GM19193 (cell line): ENCODE data around the gene VDAC2.

Source experiments
- POLR2A ChIP-seq: IDR thresholded peaks from 4 replicates; pipeline ENCODE4 v1.6.1; 2011; ENCODE audit not compliant: insufficient read depth, insufficient read length; ENCODE audit errors: extremely low read depth

The VDAC2 gene

DNA sequence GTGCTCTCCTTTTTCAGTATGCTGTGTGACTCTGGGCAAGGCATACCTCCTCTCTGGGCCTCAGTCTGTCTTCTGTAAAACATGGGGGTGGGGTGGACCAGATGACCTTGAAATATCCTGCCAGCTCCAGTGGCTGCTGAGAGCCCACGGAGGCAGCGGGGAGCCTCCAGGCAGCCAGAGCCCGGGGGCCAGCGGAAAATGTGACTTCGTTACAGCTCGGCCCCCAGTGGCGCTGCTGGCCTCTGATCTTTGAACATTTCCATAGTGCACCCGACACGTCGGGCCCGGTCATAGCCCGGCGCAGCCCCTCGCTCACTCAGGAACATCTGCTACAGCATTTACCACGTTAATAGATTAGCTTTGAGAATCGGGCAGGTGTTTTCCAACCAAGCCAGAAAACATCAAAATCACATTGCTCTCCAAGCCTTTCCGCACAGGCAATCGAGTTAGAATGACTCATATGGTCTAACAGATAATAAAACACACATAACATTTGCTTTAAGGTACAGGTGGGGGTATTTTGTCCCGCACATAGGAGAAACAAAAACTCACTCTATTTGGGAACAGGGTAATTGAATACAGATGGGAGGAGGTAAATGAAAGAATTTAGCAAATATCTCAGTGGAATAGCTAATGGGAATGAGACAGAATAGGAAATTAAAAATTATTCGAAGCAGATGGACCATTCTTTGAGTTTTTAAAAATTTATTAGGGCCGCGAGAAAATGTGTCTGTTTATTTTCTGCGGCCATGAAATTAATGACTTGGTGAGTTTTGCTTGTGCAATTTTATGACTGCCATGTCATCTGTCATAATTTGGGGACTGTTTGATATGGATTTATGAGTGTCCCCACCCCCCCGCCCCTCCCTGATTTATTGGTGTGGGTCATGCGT is 51.5 kb downstream of the VDAC2 start:
- TF ChIP-seq POLR2A, result no peak

DNA sequence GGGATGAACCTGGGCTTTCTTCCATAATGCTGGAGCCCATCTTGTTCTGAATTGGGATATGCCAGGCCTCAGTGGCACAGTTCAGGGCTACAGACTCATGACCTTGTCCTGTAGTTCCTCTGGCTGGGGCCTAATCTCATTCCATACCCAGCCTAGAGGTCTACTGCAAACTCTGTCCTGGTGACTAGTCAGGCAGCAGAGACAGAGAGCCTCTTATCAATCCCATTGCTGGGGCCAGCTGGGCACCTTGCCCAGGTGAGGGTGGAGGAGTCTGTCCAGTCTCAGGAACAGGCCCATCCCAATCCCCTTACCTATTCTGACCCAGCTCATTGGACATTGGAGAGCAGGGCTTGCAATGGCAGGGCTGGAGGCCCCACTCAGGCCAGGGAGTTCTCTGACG is 53.2 kb downstream of the VDAC2 start:
- TF ChIP-seq POLR2A, result no peak

DNA sequence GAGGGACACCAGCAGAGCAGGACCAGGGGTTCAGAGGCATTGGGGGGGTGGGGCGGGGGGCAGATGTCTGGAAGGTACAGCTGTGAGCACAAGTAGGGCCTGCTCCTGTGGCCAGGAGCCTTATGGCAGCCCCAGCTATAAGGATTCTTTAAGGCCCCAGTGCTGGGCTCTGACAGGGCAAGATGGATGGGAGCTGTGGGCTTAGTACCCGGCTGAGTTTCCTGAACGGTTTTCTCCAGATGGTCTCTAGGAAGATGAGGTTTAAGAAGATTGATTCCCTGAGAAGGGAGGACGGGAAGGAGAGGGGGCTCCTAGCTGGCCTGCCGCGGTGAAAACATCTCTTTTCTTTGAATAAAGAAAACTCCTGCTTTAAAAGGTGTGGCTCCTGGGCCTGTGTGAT is 55.3 kb downstream of the VDAC2 start:
- no peak for TF ChIP-seq POLR2A

DNA sequence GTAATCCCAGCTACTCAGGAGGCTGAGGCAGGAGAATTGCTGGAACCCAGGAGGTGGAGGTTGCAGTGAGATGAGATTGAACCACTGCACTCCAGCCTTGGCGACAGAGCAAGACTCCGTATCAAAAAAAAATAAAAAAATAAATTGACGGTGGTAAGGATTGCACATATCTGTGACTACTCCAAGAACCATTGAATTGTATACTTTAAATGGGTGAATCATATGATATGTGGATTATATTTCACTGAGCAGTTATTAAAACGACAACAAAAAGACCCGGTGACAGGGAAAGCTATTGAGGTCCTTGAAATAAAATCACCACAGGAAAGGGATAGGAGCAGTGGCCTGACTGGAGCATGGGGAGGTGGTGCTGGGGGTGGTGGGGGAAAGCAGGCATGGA is 56.3 kb downstream of the VDAC2 start:
- no peak for TF ChIP-seq POLR2A

DNA sequence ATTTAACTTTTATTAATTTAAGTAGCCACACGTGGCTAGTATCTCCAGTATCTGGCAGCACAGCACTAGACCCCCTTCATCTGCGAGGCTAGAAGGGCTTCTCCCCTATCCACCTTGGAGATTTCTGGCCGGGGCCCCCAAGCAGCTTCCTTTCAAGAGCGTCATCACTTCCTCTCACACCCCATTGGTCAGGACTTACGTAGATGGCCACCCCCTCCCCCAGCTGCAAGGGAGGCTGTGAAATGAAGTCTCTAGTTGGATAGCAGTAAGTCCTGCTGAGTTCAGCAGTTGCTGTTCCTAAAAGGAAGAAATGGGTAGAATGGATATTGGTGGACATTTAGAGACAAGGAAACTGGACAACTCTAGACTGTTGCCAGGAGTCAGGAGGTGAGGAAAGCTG is 59.0 kb downstream of the VDAC2 start:
- TF ChIP-seq POLR2A, result no peak

DNA sequence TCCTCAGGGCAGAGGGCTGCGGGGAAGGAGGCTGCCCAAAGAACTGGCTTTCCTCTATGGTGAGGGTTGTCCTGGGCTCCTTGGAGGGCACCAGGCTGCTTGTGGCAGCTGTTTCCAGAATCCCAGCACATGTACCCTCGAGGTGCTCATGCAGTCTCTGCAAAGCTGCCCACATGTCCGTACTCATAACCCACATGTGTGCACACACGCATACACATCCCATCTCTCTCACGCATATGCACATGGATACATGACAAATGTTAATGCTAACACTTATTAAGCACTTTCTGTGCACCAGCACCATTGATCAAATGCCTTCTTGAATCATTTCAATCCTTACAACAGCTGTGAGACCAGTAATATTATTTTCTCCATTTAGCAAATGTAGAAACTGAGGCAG is 61.5 kb downstream of the VDAC2 start:
- no peak for TF ChIP-seq POLR2A

DNA sequence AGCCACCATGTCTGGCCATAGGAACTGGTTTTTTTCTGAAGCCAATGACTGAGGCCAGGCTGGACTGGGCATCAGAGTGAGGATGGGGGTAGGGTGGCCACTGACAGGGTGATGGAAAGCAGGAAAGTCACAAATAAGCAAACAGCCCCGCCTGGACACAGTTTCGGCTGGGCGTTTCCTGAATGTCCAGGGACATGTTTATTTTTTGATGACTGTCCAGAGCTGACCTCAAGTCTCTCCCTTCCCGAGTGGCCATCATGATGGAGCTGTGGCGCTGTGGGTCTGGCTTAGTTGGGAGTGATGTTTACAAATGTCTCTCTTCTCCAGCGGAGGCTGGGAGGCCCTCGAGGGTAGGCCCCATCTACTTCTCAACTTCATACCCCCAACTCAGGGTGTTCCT is 62.3 kb downstream of the VDAC2 start:
- no peak for TF ChIP-seq POLR2A

DNA sequence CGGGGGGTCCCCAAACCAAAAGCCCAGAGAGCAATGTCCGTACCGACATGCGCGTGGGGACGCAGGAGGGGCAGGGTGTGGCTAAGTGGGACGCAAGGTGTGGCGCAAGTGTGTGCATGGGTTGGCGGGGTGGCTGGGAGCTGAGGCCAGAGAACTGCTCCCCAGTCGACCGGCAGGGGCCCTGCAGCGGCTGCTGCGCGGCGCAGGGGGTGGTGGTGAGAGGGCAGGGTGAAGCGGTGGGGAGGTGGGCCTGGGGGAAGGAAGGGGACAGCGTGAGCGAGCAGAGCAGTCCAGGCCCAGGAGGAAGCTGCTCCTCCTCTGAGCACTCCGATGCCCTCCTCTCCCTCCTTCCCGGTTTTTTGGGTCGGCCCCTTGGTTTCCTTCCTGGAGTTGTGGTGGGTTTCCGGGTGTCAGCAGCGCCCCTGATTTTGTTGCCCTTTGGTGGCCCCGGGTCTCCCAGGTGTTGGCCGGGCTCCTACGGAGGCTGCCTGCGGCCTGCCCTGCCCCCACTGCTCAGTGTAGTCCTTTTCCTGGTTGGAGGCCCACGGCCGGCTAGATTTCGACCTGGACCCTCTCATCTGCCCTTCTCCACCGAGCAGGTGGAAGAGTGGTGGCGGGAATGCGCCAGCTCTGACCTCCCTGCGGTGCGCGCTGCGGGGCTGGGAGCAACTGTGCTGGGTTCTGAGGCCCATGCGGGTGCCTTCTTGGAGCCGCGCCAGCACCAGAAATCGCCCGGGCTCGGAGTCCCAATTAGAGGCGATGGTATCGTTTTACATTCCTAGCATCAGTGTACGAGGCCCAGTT is 65.7 kb downstream of the VDAC2 start:
- TF ChIP-seq POLR2A, result no peak

DNA sequence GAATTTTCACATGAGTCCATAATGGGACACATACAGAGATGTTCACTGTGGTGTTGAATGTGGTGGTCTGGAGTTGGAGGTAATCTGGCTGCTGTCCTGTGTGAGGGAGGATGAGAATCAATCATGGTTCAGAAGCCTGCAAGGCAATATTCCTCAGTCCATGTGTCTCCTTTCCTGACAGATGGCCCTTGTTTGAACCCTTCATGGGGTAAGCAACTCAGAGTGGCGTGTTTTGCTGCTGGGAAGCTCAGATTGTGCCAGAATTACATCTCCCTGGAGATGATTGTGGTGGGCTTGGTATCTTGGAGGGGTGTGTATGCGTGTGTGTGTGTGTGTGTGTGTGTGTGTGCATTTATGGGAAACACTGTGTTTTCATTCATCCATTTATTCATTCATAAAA is 69.6 kb downstream of the VDAC2 start:
- no peak for TF ChIP-seq POLR2A
